DMS153 (cell line): Measurements from ENCODE around the gene SRSF4.
A peak's percentile ranks its signal among the peaks of the same experiment; 100 is the strongest.
"Not testable (repeated sequence)": the region's sequence is repeated elsewhere in the genome, so short reads cannot be mapped to it uniquely, and the experiment has no call there.

Source experiments
- DNase-seq: peaks from one replicate; lab custom pipeline; 2025; lab: John Stamatoyannopoulos, UW

The SRSF4 gene

DNA sequence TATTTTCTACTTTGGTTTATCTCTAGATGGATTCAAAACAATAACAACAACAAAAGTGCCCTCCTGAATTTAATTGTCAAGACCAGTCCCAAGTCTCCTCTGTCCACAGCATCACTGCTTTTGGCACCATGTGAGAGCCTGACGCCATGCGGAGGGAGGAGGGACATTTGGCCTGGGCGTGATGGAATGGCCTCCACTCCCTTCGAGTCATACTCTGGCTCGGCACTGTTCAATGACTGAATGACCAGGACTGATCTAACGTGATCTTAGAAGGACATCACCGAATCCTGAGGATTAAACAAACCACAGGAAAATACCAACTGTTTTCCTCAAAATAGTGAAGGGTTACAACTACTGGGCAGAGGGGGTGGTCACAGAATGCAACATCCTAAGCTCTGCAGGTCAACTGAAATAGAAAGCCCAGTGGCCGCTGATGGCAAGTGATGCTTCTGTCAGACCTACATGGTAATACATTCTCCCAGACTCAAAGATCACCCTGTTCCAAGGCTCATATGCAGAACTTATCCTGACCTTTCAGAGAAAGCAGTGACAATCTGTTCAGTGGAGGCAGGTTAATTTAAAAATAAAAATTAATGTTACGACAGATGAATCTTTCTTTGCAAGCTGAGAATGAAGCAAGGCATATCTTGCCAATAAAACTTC is 19.1 kb downstream of the SRSF4 start:
- no peak for DNase-seq

DNA sequence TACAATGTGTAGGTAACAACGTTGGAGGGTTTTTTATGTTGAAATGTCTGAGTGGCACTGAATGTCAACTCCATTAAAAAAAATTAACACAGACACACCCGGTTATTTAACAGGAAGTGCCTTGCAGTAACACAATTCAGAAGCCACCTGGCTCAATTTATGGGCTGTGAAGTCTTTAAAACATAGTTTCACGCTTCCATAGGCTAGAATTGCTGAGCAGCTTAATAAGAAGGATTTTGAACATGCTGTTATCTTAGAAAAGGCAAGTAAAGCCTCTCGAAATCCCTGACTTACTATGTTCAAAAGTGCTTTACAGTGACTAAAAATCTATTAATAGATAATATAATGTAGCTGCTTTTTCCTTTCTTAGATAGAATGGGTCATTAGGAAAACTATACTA is 19.7 kb downstream of the SRSF4 start:
- peak; percentile 44 for DNase-seq

- no peak for DNase-seq
Observed at GRCh38 chr1:29159773-29160172, 21.9 kb downstream of the SRSF4 start.

GRCh38 chr1:29157269-29157601 is 24.5 kb downstream of the SRSF4 start:
- DNase-seq: no peak

DNA sequence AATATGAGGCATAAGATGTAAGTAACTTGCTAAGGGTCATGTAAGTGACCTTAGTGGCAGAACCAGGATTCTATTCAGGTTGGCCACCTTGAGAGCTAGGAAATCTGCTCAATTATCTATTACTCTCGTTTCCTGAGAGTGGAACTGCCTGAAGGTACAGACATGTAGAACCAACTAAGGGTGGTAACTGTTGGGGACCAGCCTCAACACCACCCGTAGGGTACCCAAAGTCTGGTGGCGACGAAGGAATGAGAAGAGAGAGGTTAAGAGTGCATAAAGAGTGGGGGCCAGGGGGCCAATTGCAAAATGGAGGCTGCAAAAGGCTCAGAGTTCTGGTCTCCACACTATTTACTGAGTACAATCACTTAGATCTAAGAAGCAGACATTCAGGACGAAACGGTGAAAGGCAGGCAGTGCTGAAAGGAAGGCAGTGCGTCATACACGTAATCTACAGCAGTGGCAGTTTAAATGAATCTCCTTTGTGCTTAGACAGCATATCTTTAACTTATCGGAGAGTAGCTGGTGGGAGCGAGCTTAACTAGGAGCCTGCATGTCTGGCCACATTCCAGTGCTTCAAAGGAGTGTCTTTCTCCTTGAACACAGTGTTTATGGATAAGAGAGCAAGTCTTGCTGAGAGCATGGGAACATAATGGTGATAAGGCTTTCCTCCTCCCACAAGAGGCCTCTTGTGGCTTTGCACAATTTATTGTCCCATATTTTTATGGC is 25.0 kb downstream of the SRSF4 start:
- DNase-seq: no peak

GRCh38 chr1:29152046-29152805 is 29.5 kb downstream of the SRSF4 start:
- DNase-seq: no peak

GRCh38 chr1:29150346-29150745 is 31.4 kb downstream of the SRSF4 start:
- DNase-seq: not testable (repeated sequence)

DNA sequence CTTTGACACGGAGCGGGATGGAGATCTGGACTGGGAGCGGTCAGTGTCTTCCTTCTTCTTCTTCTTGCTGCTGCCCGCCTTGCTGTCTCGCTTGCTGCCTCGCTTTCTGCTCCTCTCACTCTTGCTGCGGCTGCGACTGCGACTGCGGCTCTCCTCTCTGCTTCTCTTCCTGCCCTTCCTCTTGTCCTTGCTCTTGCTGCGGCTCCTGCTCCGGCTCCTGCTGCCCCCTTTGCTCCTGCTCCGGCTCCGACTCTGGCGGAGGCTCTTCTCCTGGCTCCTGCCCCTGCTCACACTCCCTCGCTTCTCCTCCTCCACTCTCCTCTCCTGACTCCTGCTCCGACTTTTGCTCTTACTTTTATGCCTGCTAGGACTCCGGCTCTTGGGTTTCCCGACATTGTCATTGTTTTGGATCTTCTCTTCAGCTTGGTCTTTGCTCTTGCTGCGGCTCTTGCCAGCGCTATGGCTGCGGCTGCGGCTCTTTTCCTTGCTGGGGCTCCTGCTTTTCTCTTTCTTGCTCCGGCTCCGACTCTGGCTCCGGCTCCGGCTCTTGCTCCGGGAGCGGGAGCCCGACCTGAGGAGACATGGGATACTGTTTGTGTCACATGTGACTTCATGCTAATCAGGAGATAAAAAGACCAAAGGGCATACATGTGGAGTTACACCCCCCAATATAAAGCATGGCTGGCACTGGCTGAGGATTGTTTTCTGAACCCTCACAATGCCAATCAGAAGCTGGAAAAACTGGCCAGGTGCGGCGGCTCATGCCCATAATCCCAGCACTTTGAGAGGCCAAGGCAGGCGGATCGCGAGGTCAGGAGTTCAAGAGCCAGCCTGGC is 32.8 kb downstream of the SRSF4 start:
- no peak for DNase-seq

DNA sequence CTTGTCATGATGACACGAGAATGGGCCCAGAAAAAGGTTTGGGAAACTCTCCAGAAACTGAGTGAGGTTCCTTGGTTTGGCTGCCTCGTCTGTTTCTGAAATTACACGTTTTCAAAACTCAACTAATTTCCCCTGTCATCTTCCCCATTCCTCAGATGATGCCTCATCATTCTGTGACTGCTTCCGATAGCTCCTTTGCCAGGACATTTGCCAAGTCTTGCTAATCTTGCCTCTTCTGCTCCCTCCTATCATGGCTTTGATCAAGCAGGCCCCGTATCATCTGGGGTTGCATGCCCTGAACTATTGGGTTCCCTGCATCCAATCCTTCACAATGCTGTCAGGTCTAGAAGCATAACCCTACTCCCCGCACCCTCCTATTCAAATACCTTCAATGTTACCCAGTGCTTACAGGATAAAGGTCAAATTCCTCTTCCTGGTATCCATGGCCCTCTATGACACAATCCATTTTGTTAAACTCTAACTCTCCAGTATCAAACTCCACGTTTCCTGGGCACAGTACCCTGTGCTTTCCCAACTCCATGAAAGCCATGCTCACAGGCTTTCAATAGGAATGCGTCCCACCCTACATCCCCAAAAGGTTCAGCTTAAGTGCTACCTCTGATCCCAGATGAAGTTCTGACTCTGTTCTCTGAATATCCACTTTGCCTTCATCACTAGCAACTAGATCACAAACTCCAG is 35.8 kb downstream of the SRSF4 start:
- DNase-seq: no peak

GRCh38 chr1:29144178-29144577 is 37.5 kb downstream of the SRSF4 start:
- DNase-seq: no peak

- DNase-seq: no peak
Observed at GRCh38 chr1:29142714-29143113, 39.0 kb downstream of the SRSF4 start.

DNA sequence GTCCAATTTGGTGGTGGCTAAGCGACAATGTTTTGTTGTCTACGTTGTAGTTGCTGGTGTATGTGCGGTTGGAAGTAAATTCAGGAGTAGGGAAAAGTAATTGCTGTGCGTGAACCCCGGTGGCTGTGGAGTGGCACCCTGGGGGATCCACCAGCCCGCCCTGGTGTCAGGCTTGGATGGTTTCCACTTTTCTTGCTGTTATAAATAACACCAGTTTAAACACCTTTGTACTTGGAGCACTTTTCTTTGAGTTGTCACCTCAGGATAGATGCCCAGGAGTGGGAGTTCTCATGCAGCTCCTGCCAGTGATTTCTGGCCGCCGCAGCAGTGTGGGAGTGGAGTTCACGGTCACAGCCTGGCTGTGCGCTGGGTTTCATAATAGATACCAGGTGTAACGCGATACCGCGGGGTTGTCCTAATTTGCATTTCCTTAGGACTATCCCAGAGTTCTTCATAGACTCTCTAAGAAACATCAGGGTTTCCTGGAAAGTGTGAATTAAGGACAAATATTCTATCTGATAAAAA is 45.2 kb downstream of the SRSF4 start:
- no peak for DNase-seq

DNA sequence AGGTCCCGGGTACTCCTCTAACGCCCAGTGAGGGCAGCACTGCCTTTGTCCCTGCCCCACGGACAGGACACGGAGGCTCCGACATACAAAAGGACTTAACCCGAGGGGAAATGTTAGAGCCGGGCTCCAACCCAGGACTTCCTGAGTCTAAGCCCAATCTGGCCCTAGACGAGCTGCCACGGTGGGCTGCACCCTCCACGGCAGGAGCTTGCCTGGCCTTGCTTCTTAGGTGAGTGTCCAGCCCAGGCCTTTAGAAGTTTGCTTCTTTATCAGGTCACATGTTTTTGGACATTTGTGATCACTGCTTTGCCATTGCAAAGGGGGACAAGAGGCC is 47.0 kb downstream of the SRSF4 start:
- DNase-seq: no peak

GRCh38 chr1:29133861-29134694 is 47.6 kb downstream of the SRSF4 start:
- DNase-seq: no peak

DNA sequence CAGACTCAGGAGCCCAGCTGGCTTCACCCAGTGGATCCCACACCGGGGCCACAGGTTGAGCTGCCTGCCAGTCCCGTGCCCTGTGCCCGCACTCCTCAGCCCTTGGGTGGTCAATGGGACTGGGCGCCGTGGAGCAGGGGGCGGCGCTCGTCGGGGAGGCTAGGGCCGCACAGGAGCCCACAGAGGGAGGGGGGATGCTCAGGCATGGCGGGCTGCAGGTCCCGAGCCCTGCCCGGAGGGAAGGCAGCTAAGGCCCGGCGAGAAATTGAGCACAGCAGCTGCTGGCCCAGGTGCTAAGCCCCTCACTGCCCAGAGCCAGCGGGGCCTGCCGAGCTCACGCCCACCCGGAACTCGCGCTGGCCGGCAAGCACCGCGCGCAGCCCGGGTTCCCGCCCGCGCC is 50.6 kb downstream of the SRSF4 start:
- DNase-seq: not testable (repeated sequence)

DNA sequence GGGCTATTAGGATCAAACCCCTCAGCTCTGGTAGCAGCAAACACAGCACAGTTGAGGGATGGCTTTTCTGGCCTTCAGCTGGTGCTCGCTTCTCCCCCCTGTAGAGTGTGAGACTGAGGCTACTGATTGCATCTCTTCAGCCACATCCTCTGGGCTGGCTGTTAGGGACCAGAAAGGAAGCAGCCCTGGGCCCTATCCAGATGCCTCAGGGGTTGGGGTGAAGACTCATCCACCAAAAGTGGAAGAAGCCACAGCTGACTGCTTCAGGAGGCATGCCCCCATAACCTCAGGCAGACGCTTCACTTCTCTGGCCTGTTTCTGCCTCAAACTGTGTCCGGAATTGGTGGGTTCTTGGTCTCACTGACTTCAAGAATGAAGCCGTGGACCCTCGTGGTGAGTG is 51.8 kb downstream of the SRSF4 start:
- no peak for DNase-seq

DNA sequence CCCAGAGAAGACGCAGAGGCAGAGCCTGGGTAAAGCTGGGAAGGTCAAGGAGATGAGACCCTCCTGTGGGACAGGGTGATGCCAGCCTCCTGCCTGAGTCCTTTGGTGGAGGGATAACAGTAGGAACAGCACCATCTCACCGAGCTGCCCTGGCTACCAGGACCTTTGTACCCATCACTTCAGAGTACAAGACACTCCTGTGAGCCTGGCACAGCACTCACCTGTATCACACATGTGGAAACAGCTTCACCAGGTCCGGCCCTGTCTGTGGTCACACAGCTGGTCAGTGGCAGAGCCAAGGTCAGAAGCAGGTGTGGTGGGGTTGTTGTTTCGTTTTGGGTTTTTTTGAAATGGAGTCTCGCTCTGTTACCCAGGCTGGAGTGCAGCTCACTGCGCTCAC is 53.0 kb downstream of the SRSF4 start:
- DNase-seq: no peak

DNA sequence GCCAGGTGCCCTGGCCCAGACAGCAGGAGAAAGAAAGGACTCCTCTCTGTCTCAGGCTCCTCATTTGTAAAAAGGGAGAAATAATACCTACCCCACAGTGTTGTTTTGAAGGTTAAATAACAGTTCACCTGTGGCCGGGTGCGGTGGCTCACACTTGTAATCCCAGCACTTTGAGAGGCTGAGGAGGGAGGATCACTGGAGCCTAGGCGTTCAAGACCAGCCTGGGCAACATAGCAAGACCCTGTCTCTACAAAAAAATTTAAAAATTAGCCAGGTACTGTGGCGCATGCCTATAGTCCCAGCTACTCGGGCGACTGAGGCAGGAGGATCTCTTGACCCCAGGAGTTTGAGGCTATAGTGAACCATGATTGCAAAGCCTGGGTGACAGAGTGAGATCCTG is 55.5 kb downstream of the SRSF4 start:
- DNase-seq: no peak

- DNase-seq: no peak
Observed at GRCh38 chr1:29125788-29126187, 55.9 kb downstream of the SRSF4 start.

DNA sequence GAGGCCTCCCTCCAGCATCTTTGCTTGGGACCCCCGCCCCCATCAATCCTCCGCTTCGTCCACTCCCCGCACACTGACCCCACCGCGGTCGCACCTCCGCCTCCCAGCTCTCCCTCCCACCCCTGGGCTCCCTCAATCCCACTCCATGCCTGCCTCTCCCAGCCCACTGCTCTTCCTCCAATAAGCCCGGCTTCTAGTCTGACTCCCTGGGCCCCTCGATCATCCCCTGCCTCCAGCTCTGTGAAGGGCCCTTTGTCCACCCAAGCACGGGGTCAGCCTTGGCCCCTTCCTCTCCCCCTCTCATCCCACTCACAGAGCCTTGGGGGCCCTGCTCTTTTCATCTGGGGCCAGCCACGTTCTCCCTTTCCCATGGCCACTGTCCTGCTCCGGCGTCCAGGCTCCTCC is 56.5 kb downstream of the SRSF4 start:
- no peak for DNase-seq
